Measurements from ENCODE around the gene SUCNR1. TPM values are rescaled to one million over a fixed set of nuclear protein-coding genes. Genes with fewer than 3 reads are reported as not detected.

SUCNR1 gene
- total RNA-seq, 1 experiment from 2014 or later: not detected

- no peaks in the 10 kb centered on the region for H3K23me2 ChIP-seq (ENCODE audit: insufficient read length, low read depth, low read length, poor library complexity, severe bottlenecking)
- H3K4me1 Mint-ChIP-seq: peaks cover under 1 to 5% of the 10 kb centered on the region in 2 experiments; a peak in 2 of 4 replicates
- no peaks in the 10 kb centered on the region for H3K27me3 Mint-ChIP-seq (ENCODE audit: low read depth)
- no peak overlapping the region for H2BK15ac ChIP-seq (ENCODE audit: low read depth, low read length)
- H2BK12ac ChIP-seq (ENCODE audit: insufficient read length, low read depth, low read length): no peak overlapping the region
- H3K4ac ChIP-seq (ENCODE audit: low read depth, low read length): no peak overlapping the region
- H3K9me3 ChIP-seq (ENCODE audit: control insufficient read depth, low read depth, low read length): no peaks in the 10 kb centered on the region
- H3K14ac ChIP-seq (ENCODE audit: insufficient read depth, low read length): no peak overlapping the region
- no peak overlapping the region for H3K27ac ChIP-seq (ENCODE audit: insufficient read length, low read depth, low read length)
- H3K9ac ChIP-seq (ENCODE audit: extremely low read depth, insufficient read length, low read length): no peak overlapping the region
- no peaks in the 10 kb centered on the region for H3K79me1 ChIP-seq (ENCODE audit: insufficient read depth, low read depth, low read length, poor library complexity, severe bottlenecking)
- no peak for DNase-seq
- no peaks in the 10 kb centered on the region for H4K20me1 ChIP-seq (ENCODE audit: control insufficient read depth, insufficient read depth, insufficient read length)
- H2BK120ac ChIP-seq (ENCODE audit: low read depth, low read length, poor library complexity, severe bottlenecking): no peak overlapping the region
- H3T11ph ChIP-seq (ENCODE audit: low read length): no peak overlapping the region
- no peaks in the 10 kb centered on the region for H3K79me2 ChIP-seq (ENCODE audit: insufficient read depth, low read length)
- no peak overlapping the region for H2BK20ac ChIP-seq (ENCODE audit: low read depth, low read length, poor library complexity, severe bottlenecking)
- H3K18ac ChIP-seq (ENCODE audit: insufficient read length, low read depth, low read length): no peak overlapping the region
- no peak overlapping the region for H2AFZ ChIP-seq (ENCODE audit: low read length)
- H2BK5ac ChIP-seq (ENCODE audit: insufficient read length, low read length): no peak overlapping the region
- no peak overlapping the region for H4K91ac ChIP-seq (ENCODE audit: insufficient read length, low read depth, low read length)
- H3K9me3 Mint-ChIP-seq: peaks cover 0 to 2% of the 10 kb centered on the region in 2 experiments; a peak in 2 of 5 replicates
- no peaks in the 10 kb centered on the region for H3K27me3 ChIP-seq (ENCODE audit: insufficient read depth, low read length)
- no CpG with 5 or more reads among the region's 3 CpGs for WGBS (ENCODE audit: extremely low coverage, insufficient read length, low lambda C conversion rate)
- no peak overlapping the region for H4K5ac ChIP-seq (ENCODE audit: insufficient read length, low read depth, low read length)
- H3K4me3 Mint-ChIP-seq: no peak overlapping the region
- no peak overlapping the region for H3K27ac Mint-ChIP-seq
- H4K8ac ChIP-seq (replicated peaks; ENCODE audit: insufficient read length, low read depth, low read length): no peak overlapping the region
- no peaks in the 10 kb centered on the region for H3K4me1 ChIP-seq (ENCODE audit: insufficient read depth, low read length)
- no peak for TF ChIP-seq CTCF (conservative IDR thresholded peaks at IDR 0.05)
- H2AK5ac ChIP-seq (ENCODE audit: insufficient read length, low read length): no peak overlapping the region
- H3K23ac ChIP-seq (ENCODE audit: insufficient read length, low read depth, low read length): no peak overlapping the region
- H3K36me3 Mint-ChIP-seq (ENCODE audit: insufficient read depth in 1 of 3, low read depth in 3 of 3): peaks cover 0 to 4% (median 0%) of the 10 kb centered on the region in 3 experiments; a peak in 1 of 7 replicates
- no peak overlapping the region for H3K56ac ChIP-seq (ENCODE audit: insufficient read length, low read depth, low read length)
- H3K4me2 ChIP-seq (ENCODE audit: insufficient read depth, insufficient read length, low read length): no peak overlapping the region
These were observed 51.3 kb downstream of the SUCNR1 start for GRCh38 chr3:151924753-151925152.

Data from H9 (cell line).